HG03439 (cell line): ENCODE results near the gene USP7.

Experiments
- ATAC-seq: cut with Tn5 transposase; IDR thresholded peaks from one replicate; pipeline ENCODE4 v1.9.1; 2021; ENCODE audit warnings: mild to moderate bottlenecking, moderate library complexity; ENCODE audit not compliant: unreplicated experiment

Gene USP7

GRCh38 chr16:8953064-8953463 lies 10.6 kb downstream of the USP7 start:
- ATAC-seq: no peak

- no peak for ATAC-seq
These were observed 11.4 kb downstream of the USP7 start for GRCh38 chr16:8952281-8952751.

GRCh38 chr16:8951447-8952280 lies 12.0 kb downstream of the USP7 start:
- ATAC-seq: no peak

DNA sequence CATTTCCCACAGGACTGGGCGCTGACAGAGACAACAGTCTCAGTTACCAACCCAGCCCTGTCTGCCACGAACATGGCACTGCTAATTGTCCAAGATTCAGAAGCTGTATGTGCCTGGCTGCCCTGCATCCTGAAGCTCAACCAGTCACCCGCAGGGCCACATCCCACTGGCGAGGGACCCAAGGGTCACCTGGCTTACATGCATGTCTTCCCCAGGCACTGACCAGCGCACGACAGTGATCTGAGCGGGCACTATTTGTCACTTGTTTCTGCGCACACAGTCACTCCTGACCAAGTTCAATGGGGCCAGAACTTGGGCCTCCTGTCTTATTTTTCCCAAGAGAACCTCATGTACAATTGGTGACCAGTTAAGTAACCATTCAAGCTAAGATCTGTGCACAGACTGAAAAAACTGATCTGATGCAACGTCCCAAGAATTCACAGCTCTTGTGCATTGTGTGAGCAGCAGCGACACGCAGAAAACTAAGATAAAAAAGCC lies 13.1 kb downstream of the USP7 start:
- no peak for ATAC-seq

DNA sequence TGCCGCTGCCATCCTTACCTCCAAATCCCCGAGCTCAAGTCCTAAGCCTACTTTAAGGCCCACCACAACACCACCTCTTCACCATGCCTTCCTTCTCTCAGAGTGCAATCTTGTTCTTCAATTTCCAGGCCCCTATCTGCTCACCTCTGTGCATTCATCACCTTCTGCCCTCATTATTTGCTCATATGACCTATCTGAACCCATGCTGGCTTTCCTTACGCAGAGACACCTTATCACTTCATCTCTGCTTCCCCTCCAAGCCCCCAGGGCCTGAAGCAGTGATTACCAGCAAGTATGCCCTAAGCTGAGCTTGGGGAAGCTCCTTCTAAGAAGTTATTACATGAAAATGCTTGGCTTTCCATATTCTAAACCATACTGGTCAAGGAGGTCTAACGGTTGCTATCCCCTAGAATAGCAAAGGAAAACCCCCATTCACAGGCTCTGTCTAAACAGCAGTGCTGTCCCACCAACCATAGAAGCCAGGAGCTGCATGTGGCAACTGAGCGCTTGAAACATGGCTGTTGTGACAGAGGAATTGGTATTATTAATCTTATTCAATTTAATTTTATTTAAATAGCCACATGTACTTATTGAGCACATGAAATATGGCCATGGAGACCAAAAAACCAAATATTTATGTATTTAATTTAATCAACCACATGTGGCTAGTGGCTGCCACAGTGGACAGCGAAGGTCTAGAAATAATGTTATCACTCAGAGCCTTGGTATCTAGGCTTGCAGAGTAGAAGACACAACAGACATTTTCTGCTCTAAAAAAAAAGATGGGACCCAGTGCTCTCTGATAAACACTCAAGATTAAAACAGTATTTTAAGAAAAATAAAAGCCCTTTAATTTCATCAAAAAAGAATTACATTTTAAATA lies 13.9 kb downstream of the USP7 start:
- no peak for ATAC-seq

GRCh38 chr16:8948831-8949230 lies 14.9 kb downstream of the USP7 start:
- ATAC-seq: no peak

- no peak for ATAC-seq
These were observed 15.6 kb downstream of the USP7 start for GRCh38 chr16:8948069-8948593.

DNA sequence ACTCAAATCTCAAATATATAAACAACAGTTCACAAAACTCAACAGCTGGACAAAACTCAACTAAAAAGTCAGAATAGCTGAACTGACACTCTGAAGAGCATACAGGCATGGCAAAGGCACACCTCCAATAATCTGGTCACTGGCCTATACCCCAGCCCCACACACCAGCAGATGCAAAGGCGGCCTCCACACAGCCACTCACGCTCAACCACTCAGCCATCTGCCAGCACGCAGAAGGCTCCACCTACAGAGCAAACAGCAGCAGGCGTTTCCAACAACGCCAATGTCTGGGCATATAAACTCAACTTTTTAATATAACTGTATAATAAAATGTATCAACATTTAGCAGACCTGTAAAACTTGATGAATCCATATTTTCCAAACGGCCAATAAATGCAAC lies 17.2 kb downstream of the USP7 start:
- no peak for ATAC-seq

- no peak for ATAC-seq
These were observed 17.9 kb downstream of the USP7 start for GRCh38 chr16:8945626-8946296.

DNA sequence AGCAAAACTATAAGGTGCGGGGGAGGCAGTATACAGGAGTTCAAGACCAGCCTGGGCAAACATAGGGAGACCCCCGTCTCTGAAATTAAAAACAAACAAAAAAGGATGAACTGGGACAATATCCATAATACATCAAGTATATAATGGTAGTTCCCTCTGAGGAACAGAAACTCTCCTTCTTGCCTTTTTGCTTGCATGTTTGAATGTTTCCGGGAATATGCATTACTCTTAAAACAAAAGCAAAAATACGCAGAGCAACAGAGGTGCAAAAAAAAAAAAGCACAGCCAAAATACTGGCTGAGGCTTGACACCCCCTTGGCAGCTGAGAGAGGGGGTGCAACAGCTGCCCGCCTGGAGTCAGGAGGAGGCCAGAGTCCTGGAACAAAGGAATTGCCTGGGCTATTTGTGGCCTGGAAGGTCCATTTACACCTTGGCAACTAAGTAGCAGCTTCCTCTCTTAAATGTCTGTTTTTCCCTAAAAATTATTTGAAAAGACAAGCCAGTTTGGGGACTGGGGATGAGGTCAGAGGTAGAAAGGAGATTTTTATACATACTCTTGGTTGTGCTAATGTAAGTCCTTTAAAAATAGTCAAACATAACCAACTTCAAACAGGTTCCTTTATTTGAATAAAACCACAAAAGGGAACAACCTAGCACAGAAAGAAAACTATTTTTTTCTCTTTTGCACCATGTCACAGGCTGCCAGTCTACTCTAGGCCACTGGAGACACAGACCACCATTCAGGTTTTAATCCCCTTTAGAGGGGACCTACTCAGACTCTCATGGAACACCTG lies 19.5 kb downstream of the USP7 start:
- ATAC-seq: peak; percentile 61

- no peak for ATAC-seq
These were observed 20.5 kb downstream of the USP7 start for GRCh38 chr16:8943001-8943763.

DNA sequence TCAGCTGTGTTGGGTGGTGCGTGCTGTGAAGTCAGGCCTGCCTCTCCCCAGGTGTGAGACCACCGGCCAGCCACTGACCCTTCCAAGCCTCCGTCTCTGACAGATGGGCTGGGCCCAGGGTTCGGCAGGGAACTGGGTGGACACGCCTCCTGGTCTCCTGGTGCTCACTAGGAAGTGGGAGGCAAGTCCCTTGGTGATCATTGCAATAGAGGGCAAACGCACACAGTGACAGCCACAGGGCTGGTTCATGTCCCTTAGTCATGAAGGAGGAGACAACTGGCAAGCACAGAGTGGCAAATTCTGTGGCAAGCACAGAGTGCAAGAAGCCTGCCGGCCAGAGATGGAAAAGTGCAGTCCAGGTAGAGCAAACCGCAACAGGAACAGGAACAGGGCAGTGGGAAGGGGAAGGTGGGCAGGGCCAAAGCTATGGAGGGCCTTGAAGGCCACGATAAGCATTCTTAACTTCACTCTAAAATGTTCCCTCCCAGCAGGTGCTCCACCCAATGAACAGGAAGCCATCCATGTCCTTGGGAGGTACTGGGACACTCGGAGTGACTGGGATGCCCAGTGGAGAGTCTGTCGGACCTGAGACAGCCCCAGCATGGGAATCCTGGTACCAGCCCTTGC lies 21.9 kb downstream of the USP7 start:
- no peak for ATAC-seq

DNA sequence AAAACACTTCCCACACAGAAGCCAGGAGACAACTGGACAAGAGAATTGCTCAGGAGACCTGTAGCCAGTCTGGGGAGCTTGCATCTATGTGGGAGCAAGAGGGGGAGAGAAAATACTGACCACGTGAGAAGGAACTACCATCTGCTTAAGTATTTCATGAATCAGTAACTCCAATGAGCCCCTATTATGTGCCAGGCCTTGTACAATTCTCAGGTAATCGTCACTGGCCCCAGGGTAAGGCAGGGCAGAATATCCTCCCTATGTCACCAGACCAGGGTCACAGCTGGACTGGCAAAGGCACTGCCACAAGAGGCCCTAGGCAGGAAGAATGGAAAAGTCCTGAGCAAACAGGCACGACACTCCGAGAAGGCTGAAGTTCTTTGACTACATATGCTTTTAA lies 25.9 kb downstream of the USP7 start:
- no peak for ATAC-seq

DNA sequence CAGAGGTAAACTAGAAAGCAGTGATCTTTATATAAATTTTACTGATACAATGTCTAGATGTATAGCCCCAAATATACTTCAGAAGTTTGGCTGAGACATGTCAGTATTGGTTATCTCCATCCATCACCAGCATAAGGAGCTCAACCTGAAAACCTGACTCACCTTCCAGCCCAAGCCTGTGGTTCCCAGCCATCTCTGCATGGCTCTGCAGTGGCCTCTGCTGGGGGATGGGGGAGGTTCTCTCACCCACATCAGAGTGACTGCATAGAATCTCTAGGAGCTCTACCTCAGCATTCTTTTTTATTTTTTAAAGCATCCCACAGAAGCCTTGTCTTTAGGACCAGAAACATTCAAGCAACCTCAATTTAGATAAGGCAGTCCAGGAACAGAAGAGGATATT lies 27.3 kb downstream of the USP7 start:
- ATAC-seq: peak; percentile 60

DNA sequence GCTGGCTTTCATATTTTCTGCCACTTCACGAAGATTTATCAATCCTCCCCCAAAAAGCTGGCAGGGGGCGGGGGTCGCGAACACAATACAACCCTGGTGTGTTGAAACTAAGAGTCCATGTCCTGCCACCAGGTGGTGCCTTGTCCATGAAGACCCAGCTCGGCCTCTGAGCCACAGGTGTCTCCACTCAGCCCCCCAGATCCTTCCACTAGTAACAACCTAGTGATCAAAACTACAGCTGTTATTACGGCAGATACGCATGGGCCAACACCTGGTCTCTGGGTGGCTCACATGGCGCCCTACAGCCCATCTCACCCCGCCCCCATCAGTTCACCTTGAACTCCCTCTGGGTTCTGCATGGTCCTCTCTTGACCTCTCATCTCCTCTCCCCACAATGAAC lies 27.7 kb downstream of the USP7 start:
- ATAC-seq: peak; percentile 33

- no peak for ATAC-seq
These were observed 29.1 kb downstream of the USP7 start for GRCh38 chr16:8934601-8935000.

- no peak for ATAC-seq
These were observed 31.8 kb downstream of the USP7 start for GRCh38 chr16:8931859-8932258.

DNA sequence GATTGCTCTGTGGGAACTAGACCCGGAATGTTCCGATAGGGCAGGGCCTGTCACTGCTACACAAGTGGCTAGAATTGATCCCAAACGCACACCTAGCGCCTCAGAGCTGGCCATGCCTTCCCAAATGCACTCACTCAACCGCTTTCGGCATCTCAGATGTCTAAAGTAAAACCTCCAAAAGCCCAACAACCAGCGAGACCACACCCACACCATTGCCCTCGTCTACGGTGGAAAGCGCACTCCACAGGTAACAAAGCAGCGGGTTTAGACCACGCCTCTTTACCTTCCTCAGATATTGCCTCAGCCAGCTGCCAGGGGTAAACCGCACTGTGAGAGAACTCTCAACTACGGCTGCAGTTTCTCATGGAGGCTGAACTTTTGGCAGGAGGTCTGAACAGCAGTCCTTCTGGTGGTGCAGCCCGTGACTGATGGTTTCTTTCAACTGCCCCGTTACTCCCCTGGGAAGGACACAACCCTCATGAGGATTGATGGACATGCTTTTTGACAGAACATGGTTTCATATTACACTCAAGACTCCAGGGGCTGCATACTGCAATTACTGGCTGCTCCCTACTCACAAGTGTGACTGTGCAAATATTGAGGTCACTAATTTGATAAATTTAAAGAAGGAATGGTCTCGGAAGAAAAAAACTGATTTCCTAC lies 34.5 kb downstream of the USP7 start:
- ATAC-seq: peak; percentile 47
